GM23338 (cell line): ENCODE results near the gene TSHZ2. TPM values are rescaled to one million over a fixed set of nuclear protein-coding genes. Genes with fewer than 3 reads are reported as not detected.

Experiments used
- ATAC-seq: fragments of 200-7000 bp; cut with Tn5 transposase; 3 replicates; pipeline ENCODE4 v1.9.1; 2020
- DNase-seq: peaks from one replicate; pipeline ENCODE4 v3.0.0-alpha.2; 2015; ENCODE audit warnings: low spot score
- H2AFZ ChIP-seq: fragments of 200-600 bp; sonication (generic); 2 replicates; pipeline ENCODE4 v1.8.0; 2016; ENCODE audit warnings: antibody characterized with exemption, mild to moderate bottlenecking, moderate library complexity
- H3F3A ChIP-seq: fragments of 200-600 bp; sonication (generic); replicated peaks from 2 replicates; pipeline ENCODE4 v1.8.0; 2017; ENCODE audit warnings: antibody characterized with exemption, mixed run types, low read depth
- H3K27ac ChIP-seq: fragments of 200-600 bp; sonication (generic); 2 replicates; pipeline ENCODE4 v1.6.1; 2016; ENCODE audit warnings: low read depth
- H3K27me3 ChIP-seq: fragments of 200-600 bp; sonication (generic); 2 replicates; pipeline ENCODE4 v1.8.0; 2016; ENCODE audit warnings: mild to moderate bottlenecking, mixed run types, moderate library complexity; ENCODE audit not compliant: insufficient read depth
- H3K36me3 ChIP-seq: fragments of 200-600 bp; sonication (generic); 2 replicates; pipeline ENCODE4 v1.8.0; 2016; ENCODE audit warnings: mild to moderate bottlenecking; ENCODE audit not compliant: insufficient read depth
- H3K4me1 ChIP-seq: fragments of 200-600 bp; sonication (generic); 2 replicates; pipeline ENCODE4 v1.8.0; 2016; ENCODE audit warnings: mild to moderate bottlenecking, moderate library complexity; ENCODE audit not compliant: insufficient read depth
- H3K4me2 ChIP-seq: fragments of 200-600 bp; sonication (generic); 2 replicates; pipeline ENCODE4 v1.7.1; 2017; ENCODE audit warnings: mixed run types
- H3K4me3 ChIP-seq: fragments of 200-600 bp; sonication (generic); 2 replicates; pipeline ENCODE4 v1.6.1; 2016; ENCODE audit warnings: mixed run types
- H3K79me2 ChIP-seq: fragments of 200-600 bp; sonication (generic); replicated peaks from 2 replicates; pipeline ENCODE4 v1.8.0; 2017; ENCODE audit warnings: mild to moderate bottlenecking; ENCODE audit not compliant: insufficient read depth
- H3K9me2 ChIP-seq: fragments of 200-600 bp; sonication (generic); 2 replicates; pipeline ENCODE4 v1.8.0; 2017; ENCODE audit not compliant: insufficient read depth
- H4K20me1 ChIP-seq: fragments of 200-600 bp; sonication (generic); replicated peaks from 2 replicates; pipeline ENCODE4 v1.8.0; 2017; ENCODE audit warnings: mild to moderate bottlenecking; ENCODE audit not compliant: insufficient read depth
- H3K27ac Mint-ChIP-seq: 2 replicates; pipeline ENCODE4 v1.8.0; 2020; ENCODE audit warnings: inconsistent platforms, mild to moderate bottlenecking, moderate library complexity, mixed read lengths
- H3K27me3 Mint-ChIP-seq: 3 replicates; pipeline ENCODE4 v1.8.0; 2022; ENCODE audit warnings: low read depth, mild to moderate bottlenecking, moderate library complexity, mixed read lengths, inconsistent platforms; ENCODE audit not compliant: insufficient read depth, poor library complexity
- H3K36me3 Mint-ChIP-seq: 3 replicates; pipeline ENCODE4 v1.8.0; 2021; ENCODE audit warnings: low read depth, mild to moderate bottlenecking, inconsistent platforms, moderate library complexity, mixed read lengths
- H3K4me1 Mint-ChIP-seq: 3 replicates; pipeline ENCODE4 v1.8.0; 2020; ENCODE audit warnings: mild to moderate bottlenecking, inconsistent platforms, mixed read lengths
- H3K4me3 Mint-ChIP-seq: 3 replicates; pipeline ENCODE4 v1.8.0; 2021; ENCODE audit warnings: moderate library complexity, mild to moderate bottlenecking, inconsistent platforms, mixed read lengths
- H3K9me3 Mint-ChIP-seq: 3 replicates; pipeline ENCODE4 v1.8.0; 2020; ENCODE audit warnings: moderate library complexity, mild to moderate bottlenecking, inconsistent platforms, mixed read lengths
- CREB1 ChIP-seq: fragments of 250-450 bp; sonication (Bioruptor Pico); IDR thresholded peaks from 2 replicates; pipeline ENCODE4 v1.5.0; 2020; ENCODE audit warnings: low read depth, mild to moderate bottlenecking, moderate library complexity
- CTCF ChIP-seq, 2 experiments: fragments of 200-600 bp in 1 of 2; sonication (generic) in 1 of 2; conservative IDR thresholded peaks; 2 replicates each; pipeline versions ENCODE4 v1.5.1 to v1.6.1; 2016 to 2017; ENCODE audit warnings: antibody characterized with exemption in 2 of 2, low read depth in 2 of 2, mild to moderate bottlenecking in 2 of 2, moderate library complexity in 1 of 2
- EZH2 ChIP-seq: fragments of 200-600 bp; sonication (generic); IDR thresholded peaks from one replicate; pipeline ENCODE4 v1.8.0; 2017; ENCODE audit warnings: antibody characterized with exemption, mild to moderate bottlenecking, low read depth; ENCODE audit not compliant: unreplicated experiment
- EZH2phosphoT487 ChIP-seq: fragments of 200-600 bp; sonication (generic); IDR thresholded peaks from one replicate; pipeline ENCODE4 v1.8.1; 2018; ENCODE audit warnings: antibody characterized with exemption; ENCODE audit not compliant: unreplicated experiment
- JUNB ChIP-seq: IDR thresholded peaks from one replicate; pipeline ENCODE4 v1.6.1; 2016; ENCODE audit warnings: antibody characterized with exemption; ENCODE audit not compliant: unreplicated experiment
- NANOG ChIP-seq: IDR thresholded peaks from 2 replicates; pipeline ENCODE4 v1.6.1; 2016; ENCODE audit warnings: antibody characterized with exemption, borderline replicate concordance
- POLR2AphosphoS5 ChIP-seq: IDR thresholded peaks from 2 replicates; pipeline ENCODE4 v1.6.1; 2016; ENCODE audit warnings: antibody characterized with exemption, low read depth
- REST ChIP-seq: IDR thresholded peaks from one replicate; pipeline ENCODE4 v1.6.1; 2018; ENCODE audit warnings: antibody characterized with exemption; ENCODE audit not compliant: unreplicated experiment
- STAT1 ChIP-seq: IDR thresholded peaks from one replicate; pipeline ENCODE4 v1.6.1; 2016; ENCODE audit warnings: antibody characterized with exemption; ENCODE audit not compliant: unreplicated experiment
- ZNF114 ChIP-seq: fragments of 250-450 bp; sonication (Bioruptor Pico); IDR thresholded peaks from 2 replicates; pipeline ENCODE4 v1.5.0; 2020; ENCODE audit warnings: mild to moderate bottlenecking, moderate library complexity
- polyA plus RNA-seq: library from polyadenylated mRNA; unstranded; fragments of >200 nt; fragmentation: Nextera tagmentation; extraction: Ambion mirVana; gene quantifications from 2 replicates; pipeline ENCODE4 v1.2.1, GENCODE V29; 2016
- total RNA-seq: library from RNA; depleted of rRNA; stranded (reverse); fragments of >200 nt; shearing (Covaris generic); gene quantifications from 2 replicates; pipeline ENCODE4 v1.2.3, GENCODE V29; 2014
- TF ChIP-seq, protein P1 (sequence below): fragments of 250-450 bp; sonication (Bioruptor Pico); IDR thresholded peaks from 2 replicates; pipeline ENCODE4 v1.5.0; 2020; ENCODE audit warnings: mild to moderate bottlenecking, moderate library complexity

TSHZ2 gene
- total and polyA plus RNA-seq, 2 experiments from 2014 or later: 0.49 to 1.3 TPM

DNA sequence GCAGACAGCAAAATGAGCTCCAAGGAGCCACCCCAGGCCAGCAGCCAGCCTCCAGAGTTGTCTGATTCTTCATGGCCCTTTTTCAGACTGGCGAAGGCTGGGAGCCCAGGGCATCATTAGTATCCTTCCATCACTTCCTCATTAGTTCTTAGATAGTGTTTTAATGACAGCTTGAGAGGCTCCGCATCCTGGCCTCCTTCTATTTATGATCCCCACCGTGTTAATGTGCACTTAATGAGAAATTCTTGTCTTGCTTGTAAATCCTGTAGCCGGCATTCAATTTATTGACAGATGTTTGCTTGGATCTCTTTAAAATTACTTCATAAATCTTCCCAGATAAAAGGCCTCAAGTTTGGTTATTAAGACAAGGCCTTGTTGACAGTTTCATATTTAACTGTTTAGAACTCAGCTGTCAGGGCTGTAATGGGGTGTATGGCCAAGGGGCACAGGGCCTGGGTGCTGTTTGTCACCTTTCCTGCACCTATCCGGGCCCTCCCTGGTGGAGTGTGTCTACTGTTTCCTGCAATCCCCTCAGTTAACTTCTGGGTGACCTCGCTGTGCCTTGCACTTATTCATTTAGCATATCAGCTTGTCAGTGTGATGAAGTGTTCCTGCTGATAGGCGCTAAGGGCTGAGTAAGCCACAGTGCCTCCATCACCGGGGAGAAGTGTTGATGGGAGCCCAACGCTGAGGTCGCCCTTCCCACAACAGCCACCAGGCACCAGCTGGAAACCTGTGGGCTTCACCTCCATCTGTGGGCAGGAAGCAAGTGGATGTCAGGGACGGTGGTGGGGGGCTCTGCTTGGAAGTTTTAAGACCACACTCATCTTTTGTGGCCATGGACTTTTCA is 169.3 kb downstream of the TSHZ2 start:
- no peak overlapping the region for H3K4me3 Mint-ChIP-seq
- Histone ChIP-seq H3K27me3 (no peaks in the 10 kb centered on the region), H3K79me2 (no peaks in the 10 kb centered on the region), H4K20me1 (no peaks in the 10 kb centered on the region), H3K27ac (no peak overlapping the region), H3K4me1 (peaks cover 8% of the 10 kb centered on the region), H2AFZ (no peak overlapping the region), H3K4me2 (no peak overlapping the region), H3F3A (no peaks in the 10 kb centered on the region), H3K4me3 (no peak overlapping the region), H3K9me2 (peaks cover 6% of the 10 kb centered on the region; the same call in 1 of the 2 replicates), H3K36me3 (no peaks in the 10 kb centered on the region)
- H3K36me3 Mint-ChIP-seq: no peaks in the 10 kb centered on the region
- DNase-seq: no peak
- no peak overlapping the region for H3K27ac Mint-ChIP-seq
- peaks cover 9% of the 10 kb centered on the region; the same call in 2 of the 3 replicates for H3K4me1 Mint-ChIP-seq
- TF ChIP-seq REST (no peak), CTCF (conservative IDR thresholded peaks at IDR 0.05; ENCODE audit: low read depth in 2 of 2) (no peak), STAT1 (no peak), EZH2phosphoT487 (no peak), JUNB (no peak), ZNF114 (CRISPR knock-in tag) (no peak), EZH2 (no peak), CREB1 (CRISPR knock-in tag) (no peak), NANOG (no peak), POLR2AphosphoS5 (no peak)
- TF ChIP-seq, protein P1, sequence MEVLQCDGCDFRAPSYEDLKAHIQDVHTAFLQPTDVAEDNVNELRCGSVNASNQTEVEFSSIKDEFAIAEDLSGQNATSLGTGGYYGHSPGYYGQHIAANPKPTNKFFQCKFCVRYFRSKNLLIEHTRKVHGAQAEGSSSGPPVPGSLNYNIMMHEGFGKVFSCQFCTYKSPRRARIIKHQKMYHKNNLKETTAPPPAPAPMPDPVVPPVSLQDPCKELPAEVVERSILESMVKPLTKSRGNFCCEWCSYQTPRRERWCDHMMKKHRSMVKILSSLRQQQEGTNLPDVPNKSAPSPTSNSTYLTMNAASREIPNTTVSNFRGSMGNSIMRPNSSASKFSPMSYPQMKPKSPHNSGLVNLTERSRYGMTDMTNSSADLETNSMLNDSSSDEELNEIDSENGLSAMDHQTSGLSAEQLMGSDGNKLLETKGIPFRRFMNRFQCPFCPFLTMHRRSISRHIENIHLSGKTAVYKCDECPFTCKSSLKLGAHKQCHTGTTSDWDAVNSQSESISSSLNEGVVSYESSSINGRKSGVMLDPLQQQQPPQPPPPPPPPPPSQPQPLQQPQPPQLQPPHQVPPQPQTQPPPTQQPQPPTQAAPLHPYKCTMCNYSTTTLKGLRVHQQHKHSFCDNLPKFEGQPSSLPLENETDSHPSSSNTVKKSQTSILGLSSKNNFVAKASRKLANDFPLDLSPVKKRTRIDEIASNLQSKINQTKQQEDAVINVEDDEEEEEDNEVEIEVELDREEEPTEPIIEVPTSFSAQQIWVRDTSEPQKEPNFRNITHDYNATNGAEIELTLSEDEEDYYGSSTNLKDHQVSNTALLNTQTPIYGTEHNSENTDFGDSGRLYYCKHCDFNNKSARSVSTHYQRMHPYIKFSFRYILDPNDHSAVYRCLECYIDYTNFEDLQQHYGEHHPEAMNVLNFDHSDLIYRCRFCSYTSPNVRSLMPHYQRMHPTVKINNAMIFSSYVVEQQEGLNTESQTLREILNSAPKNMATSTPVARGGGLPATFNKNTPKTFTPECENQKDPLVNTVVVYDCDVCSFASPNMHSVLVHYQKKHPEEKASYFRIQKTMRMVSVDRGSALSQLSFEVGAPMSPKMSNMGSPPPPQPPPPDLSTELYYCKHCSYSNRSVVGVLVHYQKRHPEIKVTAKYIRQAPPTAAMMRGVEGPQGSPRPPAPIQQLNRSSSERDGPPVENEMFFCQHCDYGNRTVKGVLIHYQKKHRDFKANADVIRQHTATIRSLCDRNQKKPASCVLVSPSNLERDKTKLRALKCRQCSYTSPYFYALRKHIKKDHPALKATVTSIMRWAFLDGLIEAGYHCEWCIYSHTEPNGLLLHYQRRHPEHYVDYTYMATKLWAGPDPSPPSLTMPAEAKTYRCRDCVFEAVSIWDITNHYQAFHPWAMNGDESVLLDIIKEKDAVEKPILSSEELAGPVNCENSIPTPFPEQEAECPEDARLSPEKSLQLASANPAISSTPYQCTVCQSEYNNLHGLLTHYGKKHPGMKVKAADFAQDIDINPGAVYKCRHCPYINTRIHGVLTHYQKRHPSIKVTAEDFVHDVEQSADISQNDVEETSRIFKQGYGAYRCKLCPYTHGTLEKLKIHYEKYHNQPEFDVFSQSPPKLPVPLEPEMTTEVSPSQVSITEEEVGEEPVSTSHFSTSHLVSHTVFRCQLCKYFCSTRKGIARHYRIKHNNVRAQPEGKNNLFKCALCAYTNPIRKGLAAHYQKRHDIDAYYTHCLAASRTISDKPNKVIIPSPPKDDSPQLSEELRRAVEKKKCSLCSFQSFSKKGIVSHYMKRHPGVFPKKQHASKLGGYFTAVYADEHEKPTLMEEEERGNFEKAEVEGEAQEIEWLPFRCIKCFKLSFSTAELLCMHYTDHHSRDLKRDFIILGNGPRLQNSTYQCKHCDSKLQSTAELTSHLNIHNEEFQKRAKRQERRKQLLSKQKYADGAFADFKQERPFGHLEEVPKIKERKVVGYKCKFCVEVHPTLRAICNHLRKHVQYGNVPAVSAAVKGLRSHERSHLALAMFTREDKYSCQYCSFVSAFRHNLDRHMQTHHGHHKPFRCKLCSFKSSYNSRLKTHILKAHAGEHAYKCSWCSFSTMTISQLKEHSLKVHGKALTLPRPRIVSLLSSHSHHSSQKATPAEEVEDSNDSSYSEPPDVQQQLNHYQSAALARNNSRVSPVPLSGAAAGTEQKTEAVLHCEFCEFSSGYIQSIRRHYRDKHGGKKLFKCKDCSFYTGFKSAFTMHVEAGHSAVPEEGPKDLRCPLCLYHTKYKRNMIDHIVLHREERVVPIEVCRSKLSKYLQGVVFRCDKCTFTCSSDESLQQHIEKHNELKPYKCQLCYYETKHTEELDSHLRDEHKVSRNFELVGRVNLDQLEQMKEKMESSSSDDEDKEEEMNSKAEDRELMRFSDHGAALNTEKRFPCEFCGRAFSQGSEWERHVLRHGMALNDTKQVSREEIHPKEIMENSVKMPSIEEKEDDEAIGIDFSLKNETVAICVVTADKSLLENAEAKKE (CRISPR knock-in tag): no peak
- no peaks in the 10 kb centered on the region for H3K9me3 Mint-ChIP-seq
- H3K27me3 Mint-ChIP-seq: peaks cover 2% of the 10 kb centered on the region
- no peak for ATAC-seq
